Activated effector memory CD4-positive, alpha-beta T cell treated with anti-CD3 and anti-CD28 coated beads, Interleukin-2, amount 50 U/mL, for 16 hours (primary cell): Measurements from ENCODE around the gene PLA2G2E.
"Not testable (repeated sequence)": the region's sequence is repeated elsewhere in the genome, so short reads cannot be mapped to it uniquely, and the experiment has no call there.

ENCODE experiments used
- DNase-seq: peaks from one replicate; pipeline ENCODE4 v3.0.0-alpha.2; 2020

Gene PLA2G2E

GRCh38 chr1:19923137-19923952 lies at the start of gene PLA2G2E:
Gene PLA2G2E, minus strand, starts transcription at chr1:19923617. Its CDS starts 58 bp downstream, at chr1:19923559.
- no peak for DNase-seq

GRCh38 chr1:19971664-19972063 lies 48.2 kb upstream of the PLA2G2E start:
- DNase-seq = no peak

- no peak for DNase-seq
These were observed 46.7 kb upstream of the PLA2G2E start for GRCh38 chr1:19969898-19970660.

- DNase-seq = no peak
These were observed 44.4 kb upstream of the PLA2G2E start for GRCh38 chr1:19967808-19968207.

GRCh38 chr1:19964542-19964941 lies 41.1 kb upstream of the PLA2G2E start:
- no peak for DNase-seq

GRCh38 chr1:19963636-19964035 lies 40.2 kb upstream of the PLA2G2E start:
- DNase-seq = no peak

GRCh38 chr1:19960591-19960990 lies 37.2 kb upstream of the PLA2G2E start:
- no peak for DNase-seq

- no peak for DNase-seq
These were observed 34.4 kb upstream of the PLA2G2E start for GRCh38 chr1:19957779-19958178.

- no peak for DNase-seq
These were observed 32.2 kb upstream of the PLA2G2E start for GRCh38 chr1:19955534-19956170.

GRCh38 chr1:19954059-19954458 lies 30.6 kb upstream of the PLA2G2E start:
- DNase-seq = no peak

- DNase-seq = no peak
These were observed 25.6 kb upstream of the PLA2G2E start for GRCh38 chr1:19949016-19949415.

- DNase-seq = no peak
These were observed 23.6 kb upstream of the PLA2G2E start for GRCh38 chr1:19946971-19947370.

GRCh38 chr1:19946331-19946751 lies 22.9 kb upstream of the PLA2G2E start:
- no peak for DNase-seq

GRCh38 chr1:19945914-19946313 lies 22.5 kb upstream of the PLA2G2E start:
- DNase-seq = no peak

GRCh38 chr1:19942657-19943056 lies 19.2 kb upstream of the PLA2G2E start:
- DNase-seq = no peak

- DNase-seq = no peak
These were observed 18.7 kb upstream of the PLA2G2E start for GRCh38 chr1:19942088-19942487.

GRCh38 chr1:19941206-19941568 lies 17.8 kb upstream of the PLA2G2E start:
- no peak for DNase-seq

GRCh38 chr1:19940486-19941205 lies 17.2 kb upstream of the PLA2G2E start:
- DNase-seq = no peak

- no peak for DNase-seq
These were observed 15.1 kb upstream of the PLA2G2E start for GRCh38 chr1:19938472-19938871.

- DNase-seq = no peak
These were observed 12.8 kb upstream of the PLA2G2E start for GRCh38 chr1:19936061-19936750.

GRCh38 chr1:19934336-19934735 lies 10.9 kb upstream of the PLA2G2E start:
- DNase-seq = no peak

- DNase-seq = no peak
These were observed 9.4 kb upstream of the PLA2G2E start for GRCh38 chr1:19932866-19933265.

- DNase-seq = not testable (repeated sequence)
These were observed 3.7 kb upstream of the PLA2G2E start for GRCh38 chr1:19927130-19927421.
